ENCODE data around the gene OSBPL10. TPM values are rescaled to one million over a fixed set of nuclear protein-coding genes. Genes with fewer than 3 reads are reported as not detected.
"Not testable (repeated sequence)": the region's sequence is repeated elsewhere in the genome, so short reads cannot be mapped to it uniquely, and the experiment has no call there.

The OSBPL10 gene
- total RNA-seq, 1 experiment from 2014 or later, result 3.7 TPM

GRCh38 chr3:31713816-31714215 is 267.2 kb downstream of the OSBPL10 start:
- Histone ChIP-seq H3K36me3 (no peaks in the 10 kb centered on the region), H3K27me3 (no peaks in the 10 kb centered on the region), H3K9me3 (no peaks in the 10 kb centered on the region), H3K4me3 (no peak overlapping the region)
- no peak for DNase-seq

GRCh38 chr3:31710123-31710803 is 270.8 kb downstream of the OSBPL10 start:
- Histone ChIP-seq H3K27me3 (no peaks in the 10 kb centered on the region), H3K9me3 (no peaks in the 10 kb centered on the region), H3K36me3 (no peaks in the 10 kb centered on the region), H3K4me3 (no peak overlapping the region)
- DNase-seq, result no peak

- Histone ChIP-seq H3K27me3 (no peaks in the 10 kb centered on the region), H3K9me3 (no peaks in the 10 kb centered on the region), H3K4me3 (no peak overlapping the region), H3K36me3 (no peaks in the 10 kb centered on the region)
- DNase-seq, result no peak
These were observed 271.5 kb downstream of the OSBPL10 start for GRCh38 chr3:31709526-31709925.

- DNase-seq, result no peak
These were observed 272.1 kb downstream of the OSBPL10 start for GRCh38 chr3:31709005-31709404.

GRCh38 chr3:31707286-31707685 is 273.8 kb downstream of the OSBPL10 start:
- no peaks in the 10 kb centered on the region for H3K9me3 ChIP-seq
- no peaks in the 10 kb centered on the region for H3K36me3 ChIP-seq
- no peak overlapping the region for H3K4me3 ChIP-seq
- DNase-seq, result no peak
- H3K27me3 ChIP-seq, result no peaks in the 10 kb centered on the region

More at GRCh38 chr3:31709005-31709404, 272.1 kb downstream of the OSBPL10 start:
- Histone ChIP-seq H3K4me3 (no peak overlapping the region), H3K9me3 (no peaks in the 10 kb centered on the region), H3K27me3 (no peaks in the 10 kb centered on the region), H3K36me3 (no peaks in the 10 kb centered on the region)

GRCh38 chr3:31705736-31706135 is 275.3 kb downstream of the OSBPL10 start:
- no peak for DNase-seq

GRCh38 chr3:31704591-31705179 is 276.4 kb downstream of the OSBPL10 start:
- Histone ChIP-seq H3K27me3 (no peaks in the 10 kb centered on the region), H3K4me3 (no peak overlapping the region), H3K36me3 (no peaks in the 10 kb centered on the region), H3K9me3 (no peaks in the 10 kb centered on the region)
- DNase-seq, result peak; percentile 19

More at GRCh38 chr3:31705736-31706135, 275.3 kb downstream of the OSBPL10 start:
- H3K9me3 ChIP-seq, result no peaks in the 10 kb centered on the region
- H3K36me3 ChIP-seq, result no peaks in the 10 kb centered on the region
- H3K27me3 ChIP-seq, result no peaks in the 10 kb centered on the region
- H3K4me3 ChIP-seq, result no peak overlapping the region

- Histone ChIP-seq H3K27me3 (no peaks in the 10 kb centered on the region), H3K36me3 (no peaks in the 10 kb centered on the region), H3K4me3 (no peak overlapping the region), H3K9me3 (no peaks in the 10 kb centered on the region)
- DNase-seq, result no peak
These were observed 276.9 kb downstream of the OSBPL10 start for GRCh38 chr3:31704156-31704555.

- no peak for DNase-seq
- Histone ChIP-seq H3K36me3 (no peaks in the 10 kb centered on the region), H3K27me3 (no peaks in the 10 kb centered on the region), H3K9me3 (no peaks in the 10 kb centered on the region), H3K4me3 (no peak overlapping the region)
These were observed 279.8 kb downstream of the OSBPL10 start for GRCh38 chr3:31701286-31701685.

GRCh38 chr3:31699309-31699953 is 281.6 kb downstream of the OSBPL10 start:
- H3K36me3 ChIP-seq, result no peaks in the 10 kb centered on the region
- no peaks in the 10 kb centered on the region for H3K27me3 ChIP-seq
- peak; percentile 50 for DNase-seq
- no peaks in the 10 kb centered on the region for H3K9me3 ChIP-seq
- H3K4me3 ChIP-seq, result no peak overlapping the region

GRCh38 chr3:31696815-31697548 is 284.1 kb downstream of the OSBPL10 start:
- no peak for DNase-seq
- Histone ChIP-seq H3K9me3 (no peaks in the 10 kb centered on the region), H3K36me3 (no peaks in the 10 kb centered on the region), H3K27me3 (no peaks in the 10 kb centered on the region), H3K4me3 (no peak overlapping the region)

GRCh38 chr3:31696009-31696297 is 285.1 kb downstream of the OSBPL10 start:
- Histone ChIP-seq H3K9me3 (no peaks in the 10 kb centered on the region), H3K36me3 (no peaks in the 10 kb centered on the region), H3K4me3 (no peak overlapping the region), H3K27me3 (no peaks in the 10 kb centered on the region)
- DNase-seq, result no peak

- Histone ChIP-seq H3K36me3 (no peaks in the 10 kb centered on the region), H3K27me3 (no peaks in the 10 kb centered on the region), H3K4me3 (no peak overlapping the region), H3K9me3 (no peaks in the 10 kb centered on the region)
- no peak for DNase-seq
These were observed 285.6 kb downstream of the OSBPL10 start for GRCh38 chr3:31695280-31696008.

GRCh38 chr3:31693346-31693745 is 287.7 kb downstream of the OSBPL10 start:
- Histone ChIP-seq H3K9me3 (no peaks in the 10 kb centered on the region), H3K4me3 (no peak overlapping the region), H3K27me3 (no peaks in the 10 kb centered on the region), H3K36me3 (no peaks in the 10 kb centered on the region)
- DNase-seq, result no peak

GRCh38 chr3:31692751-31693150 is 288.3 kb downstream of the OSBPL10 start:
- no peaks in the 10 kb centered on the region for H3K27me3 ChIP-seq
- H3K36me3 ChIP-seq, result no peaks in the 10 kb centered on the region
- DNase-seq, result no peak

GRCh38 chr3:31690771-31691170 is 290.3 kb downstream of the OSBPL10 start:
- no peak for DNase-seq
- no peaks in the 10 kb centered on the region for H3K9me3 ChIP-seq
- H3K36me3 ChIP-seq, result no peaks in the 10 kb centered on the region
- H3K4me3 ChIP-seq, result no peak overlapping the region
- H3K27me3 ChIP-seq, result no peaks in the 10 kb centered on the region

More at GRCh38 chr3:31692751-31693150, 288.3 kb downstream of the OSBPL10 start:
- Histone ChIP-seq H3K9me3 (no peaks in the 10 kb centered on the region), H3K4me3 (no peak overlapping the region)

- H3K9me3 ChIP-seq, H3K36me3 ChIP-seq, H3K4me3 ChIP-seq, DNase-seq, H3K27me3 ChIP-seq: not testable (repeated sequence)
These were observed 291.5 kb downstream of the OSBPL10 start for GRCh38 chr3:31689523-31689922.

All from MG63 (cell line).